C4-2B (cell line): ENCODE data around the gene RALGAPA2.

Experiments
- CTCF ChIP-seq: fragments of 450-650 bp; conservative IDR thresholded peaks from 2 replicates; pipeline ENCODE4 v1.5.1; 2017; ENCODE audit warnings: mild to moderate bottlenecking
- ZFX ChIP-seq: fragments of 450-650 bp; IDR thresholded peaks from 2 replicates; pipeline ENCODE4 v1.6.1; 2017

GRCh38 chr20:20743511-20744169, 31.2 kb upstream of the RALGAPA2 start:
- TF ChIP-seq CTCF (no peak), ZFX (no peak)
